Endothelial cell of umbilical vein (primary cell): ENCODE measurements around the gene SYNM. TPM values are rescaled to one million over a fixed set of nuclear protein-coding genes. Genes with fewer than 3 reads are reported as not detected.

Experiments
- BruUV-seq: library from RNA; stranded (reverse); fragments of 400-500 nt; replicated peaks from 2 replicates; lab custom pipeline; 2021; lab: Mats Ljungman, UMichigan
- CTCF ChIA-PET: fragments of 300-600, 350-600 bp; sonication (Branson Sonifier 250); formaldehyde crosslinking; loops from one replicate; lab custom pipeline; 2021; ENCODE audit warnings: antibody characterized with exemption, inconsistent platforms; lab: Charles Lee
- POLR2A ChIA-PET: fragments of 300-600, 350-600 bp; sonication (Branson Sonifier 250); formaldehyde crosslinking; loops from one replicate; lab custom pipeline; 2021; ENCODE audit warnings: antibody characterized with exemption, inconsistent platforms; lab: Charles Lee
- DNase-seq: peaks from one replicate; pipeline ENCODE4 v3.0.0-alpha.2; 2011; ENCODE audit warnings: low read depth, low spot score
- FAIRE-seq: peaks from 2 replicates; lab custom pipeline; 2011; peaks lifted over from hg19 to GRCh38; lab: Jason Lieb, UNC
- H2AFZ ChIP-seq: 2 replicates; pipeline ENCODE4 v1.6.0; 2012; ENCODE audit warnings: low read depth, low read length, control low read depth, inconsistent platforms
- H3K27ac ChIP-seq: 2 replicates; pipeline ENCODE4 v1.5.1; 2011; ENCODE audit warnings: low read depth, mild to moderate bottlenecking, control low read depth, low read length, moderate library complexity; ENCODE audit not compliant: insufficient read depth
- H3K27me3 ChIP-seq, 2 experiments: 2 replicates each; pipeline versions ENCODE4 v1.6.0 to v1.6.1; 2011; ENCODE audit warnings: low read length in 2 of 2, mixed read lengths in 1 of 2; ENCODE audit not compliant: control insufficient read depth in 2 of 2, insufficient read depth in 2 of 2
- H3K36me3 ChIP-seq, 2 experiments: 2 replicates in 1 of 2; 3 replicates in 1 of 2; pipeline ENCODE4 v1.5.1; 2011; ENCODE audit warnings: low read length in 2 of 2, mild to moderate bottlenecking in 1 of 2, moderate library complexity in 1 of 2; ENCODE audit not compliant: control insufficient read depth in 2 of 2, insufficient read depth in 2 of 2; ENCODE audit errors: extremely low read depth in 1 of 2
- H3K4me1 ChIP-seq: 3 replicates; pipeline ENCODE4 v1.5.1; 2011; ENCODE audit warnings: mild to moderate bottlenecking, low read length; ENCODE audit not compliant: control insufficient read depth, insufficient read depth; ENCODE audit errors: extremely low read depth
- H3K4me2 ChIP-seq: 2 replicates; pipeline ENCODE4 v1.6.1; 2011; ENCODE audit warnings: low read length, control low read depth, mixed read lengths; ENCODE audit not compliant: insufficient read depth
- H3K4me3 ChIP-seq, 3 experiments: fragments of 200-600 bp in 1 of 3; sonication (generic), shearing (Covaris generic) in 1 of 3; replicated peaks in 1 of 3; 2 replicates each; pipeline ENCODE4 v1.5.1; 2011 to 2016; ENCODE audit warnings: control low read depth in 3 of 3, low read length in 3 of 3, mild to moderate bottlenecking in 2 of 3, inconsistent platforms in 1 of 3, low read depth in 1 of 3, moderate library complexity in 1 of 3; ENCODE audit not compliant: insufficient read depth in 1 of 3
- H3K79me2 ChIP-seq: 2 replicates; pipeline ENCODE4 v1.6.0; 2012; ENCODE audit warnings: low read length, inconsistent platforms; ENCODE audit not compliant: control insufficient read depth, insufficient read depth
- H3K9ac ChIP-seq: replicated peaks from 2 replicates; pipeline ENCODE3; 2011; ENCODE audit warnings: low read length, control low read depth; ENCODE audit not compliant: insufficient read depth; ENCODE audit errors: extremely low read depth
- H3K9me1 ChIP-seq: replicated peaks from 3 replicates; pipeline ENCODE4 v1.6.0; 2011; ENCODE audit warnings: mild to moderate bottlenecking, low read length; ENCODE audit not compliant: control insufficient read depth, insufficient read depth; ENCODE audit errors: extremely low read depth
- H3K9me3 ChIP-seq: replicated peaks from 2 replicates; pipeline ENCODE4 v1.5.1; 2012; ENCODE audit warnings: low read length, inconsistent platforms; ENCODE audit not compliant: control insufficient read depth, insufficient read depth
- H4K20me1 ChIP-seq: replicated peaks from 2 replicates; pipeline ENCODE3; 2011; ENCODE audit warnings: mild to moderate bottlenecking, low read length; ENCODE audit not compliant: control insufficient read depth, insufficient read depth; ENCODE audit errors: extremely low read depth
- CTCF ChIP-seq, 2 donors: IDR thresholded peaks; 1 replicate in 1 of 2; 2 replicates in 1 of 2; pipeline ENCODE4 v1.5.1; 2011; ENCODE audit warnings: low read length in 2 of 2, mild to moderate bottlenecking in 2 of 2, moderate library complexity in 2 of 2, control low read depth in 1 of 2, inconsistent platforms in 1 of 2, low read depth in 1 of 2; ENCODE audit not compliant: insufficient read depth in 1 of 2; ENCODE audit errors: extremely low read depth in 1 of 2
- EZH2 ChIP-seq: IDR thresholded peaks from 2 replicates; pipeline ENCODE4 v1.6.1; 2012; ENCODE audit warnings: borderline replicate concordance, low read depth, mild to moderate bottlenecking, moderate library complexity, low read length, inconsistent platforms; ENCODE audit not compliant: severe bottlenecking
- GATA2 ChIP-seq: IDR thresholded peaks from 2 replicates; pipeline ENCODE4 v1.7.0; 2011; ENCODE audit warnings: low read depth, mild to moderate bottlenecking, moderate library complexity, mixed read lengths, low read length; ENCODE audit not compliant: insufficient read length, insufficient read depth
- MYC ChIP-seq: IDR thresholded peaks from one replicate; pipeline ENCODE4 v1.6.1; 2011; ENCODE audit warnings: mild to moderate bottlenecking, low read depth, low read length
- POLR2A ChIP-seq: IDR thresholded peaks from 2 replicates; pipeline ENCODE4 v1.6.1; 2012; ENCODE audit warnings: low read depth, mild to moderate bottlenecking, control low read depth, low read length
- POLR2AphosphoS5 ChIP-seq: IDR thresholded peaks from 2 replicates; pipeline ENCODE4 v1.6.1; 2012; ENCODE audit warnings: low read depth, mild to moderate bottlenecking, control low read depth, low read length, moderate library complexity; ENCODE audit not compliant: insufficient read depth
- dilution Hi-C: fragments of 300-500 bp; cut with MboI; formaldehyde crosslinking; loops from one replicate; pipeline ENCODE4 v1.15.0; 2019; ENCODE audit warnings: low sequenced_read_pairs; ENCODE audit not compliant: extremely low pct_ligation_motif_present
- intact Hi-C: fragments of 100-400 bp; cut with micrococcal nuclease; formaldehyde crosslinking; loops from one replicate; pipeline ENCODE4 v1.10.0; 2022
- polyA plus RNA-seq, 4 experiments: library from polyadenylated mRNA; depleted of rRNA in 3 of 4; stranded (reverse) in 3 of 4; unstranded in 1 of 4; fragments of >200 nt; gene quantifications; 2 replicates each; pipeline versions ENCODE4 v1.2.1 to v1.2.3, GENCODE V29; 2011 to 2012; ENCODE audit warnings: missing spikeins in 1 of 4
- total RNA-seq: library from RNA; stranded (reverse); gene quantifications from 2 replicates; pipeline ENCODE4 v1.2.3, GENCODE V29; 2021

The SYNM gene
- total and polyA plus RNA-seq, 2 donors (not counting 3 experiments of a cell fraction or from before 2014, with no cell fraction given): 3.7 to 10.2 TPM

DNA sequence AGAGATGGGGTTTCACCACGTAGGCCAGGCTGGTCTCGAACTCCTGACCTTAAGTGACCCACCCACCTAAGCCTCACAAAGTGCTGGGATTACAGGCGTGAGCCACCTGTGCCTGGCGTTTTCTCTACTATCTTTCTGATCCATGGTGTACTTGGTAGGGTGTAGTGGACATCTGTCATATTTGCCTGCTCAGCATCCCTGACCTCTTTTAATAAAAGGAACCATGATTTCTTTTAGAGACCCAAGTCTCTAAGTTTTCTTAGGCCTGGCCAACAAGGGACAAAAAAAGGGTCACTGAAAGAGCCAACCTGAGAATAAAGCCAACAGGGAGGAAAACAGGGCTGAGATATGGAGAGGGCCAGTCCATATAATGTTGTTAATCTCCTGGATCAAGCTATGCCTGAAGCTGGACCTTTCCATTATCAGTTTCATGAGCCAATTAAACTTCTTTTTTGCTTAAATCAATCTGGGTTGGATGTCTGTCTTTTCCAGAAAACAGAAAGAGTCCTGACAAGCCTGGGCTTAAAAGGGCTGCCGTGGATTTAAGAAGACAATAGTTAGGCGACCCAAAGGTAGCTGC lies 49.2 kb upstream of the SYNM start:
- Histone ChIP-seq H3K9me1 (no peaks in the 10 kb centered on the region), H3K27me3 (no peaks in the 10 kb centered on the region), H3K36me3 (no peaks in the 10 kb centered on the region), H3K27ac (no peak overlapping the region), H3K9ac (no peak overlapping the region), H3K4me2 (no peak overlapping the region), H3K4me3 (no peak overlapping the region), H4K20me1 (no peaks in the 10 kb centered on the region), H3K79me2 (no peaks in the 10 kb centered on the region), H3K4me1 (peaks cover 8% of the 10 kb centered on the region), H2AFZ (no peak overlapping the region), H3K9me3 (no peaks in the 10 kb centered on the region)
- ChIA-PET POLR2A (no interaction called here), CTCF (interaction anchor here (5.2 kb wide), 1 partner anchor 20 kb away, joined by 79 read pairs; no protein-coding TSS in a partner anchor)
- FAIRE-seq (no peak), DNase-seq (no peak)
- intact Hi-C loops (loop anchor here (5.0 kb wide), 1 partner anchor 188 kb away; no protein-coding TSS in a partner anchor), dilution Hi-C loops (no loop called here)
- no peak for TF ChIP-seq CTCF (IDR thresholded peaks at IDR 0.05; ENCODE audit: extremely low read depth in 1 of 2, insufficient read depth in 1 of 2, low read depth in 1 of 2, low read length in 2 of 2)
- TF ChIP-seq MYC: no peak
- TF ChIP-seq GATA2: no peak
- no peak for TF ChIP-seq POLR2AphosphoS5
- TF ChIP-seq POLR2A: no peak
- no peak for TF ChIP-seq EZH2
- no TSS peak for BruUV-seq
